Skeletal muscle cell (primary cell): ENCODE results near the gene CLCNKB.
"Not testable (repeated sequence)": the region's sequence is repeated elsewhere in the genome, so short reads cannot be mapped to it uniquely, and the experiment has no call there.

Source experiments
- DNase-seq: peaks from one replicate; pipeline ENCODE4 v3.0.0-alpha.2; 2010; ENCODE audit warnings: low read depth
- H3K4me3 ChIP-seq: 2 replicates; pipeline ENCODE4 v1.5.1; 2011; ENCODE audit warnings: low read depth, mild to moderate bottlenecking, control low read depth, low read length, moderate library complexity

The CLCNKB gene

GRCh38 chr1:16054598-16055540 lies 11.3 kb downstream of the CLCNKB start:
- DNase-seq = no peak
- no peak overlapping the region for H3K4me3 ChIP-seq

- no peak for DNase-seq
- H3K4me3 ChIP-seq = no peak overlapping the region
Measured at GRCh38 chr1:16055613-16056520, 12.3 kb downstream of the CLCNKB start.

- not testable (repeated sequence) for H3K4me3 ChIP-seq, DNase-seq
Measured at GRCh38 chr1:16056521-16056912, 12.9 kb downstream of the CLCNKB start.

GRCh38 chr1:16057314-16057915 lies 13.8 kb downstream of the CLCNKB start:
- not testable (repeated sequence) for DNase-seq, H3K4me3 ChIP-seq

- DNase-seq, H3K4me3 ChIP-seq: not testable (repeated sequence)
Measured at GRCh38 chr1:16058394-16059120, 15.0 kb downstream of the CLCNKB start.

- no peak for DNase-seq
- H3K4me3 ChIP-seq = no peak overlapping the region
Measured at GRCh38 chr1:16061266-16061665, 17.7 kb downstream of the CLCNKB start.

GRCh38 chr1:16061989-16062686 lies 18.6 kb downstream of the CLCNKB start:
- H3K4me3 ChIP-seq, DNase-seq: not testable (repeated sequence)

- not testable (repeated sequence) for DNase-seq, H3K4me3 ChIP-seq
Measured at GRCh38 chr1:16062687-16063075, 19.1 kb downstream of the CLCNKB start.

GRCh38 chr1:16063226-16063829 lies 19.7 kb downstream of the CLCNKB start:
- no peak overlapping the region for H3K4me3 ChIP-seq

GRCh38 chr1:16063921-16064320 lies 20.3 kb downstream of the CLCNKB start:
- no peak overlapping the region for H3K4me3 ChIP-seq
- DNase-seq = no peak

More at GRCh38 chr1:16063226-16063829, 19.7 kb downstream of the CLCNKB start:
- no peak for DNase-seq

GRCh38 chr1:16064536-16065268 lies 21.1 kb downstream of the CLCNKB start:
- no peak for DNase-seq

GRCh38 chr1:16065269-16065576 lies 21.6 kb downstream of the CLCNKB start:
- no peak overlapping the region for H3K4me3 ChIP-seq
- no peak for DNase-seq

More at GRCh38 chr1:16064536-16065268, 21.1 kb downstream of the CLCNKB start:
- no peak overlapping the region for H3K4me3 ChIP-seq

- no peak for DNase-seq
- H3K4me3 ChIP-seq = no peak overlapping the region
Measured at GRCh38 chr1:16066245-16066644, 22.7 kb downstream of the CLCNKB start.

- no peak overlapping the region for H3K4me3 ChIP-seq
- no peak for DNase-seq
Measured at GRCh38 chr1:16067127-16067768, 23.7 kb downstream of the CLCNKB start.

GRCh38 chr1:16067933-16068332 lies 24.4 kb downstream of the CLCNKB start:
- no peak overlapping the region for H3K4me3 ChIP-seq
- no peak for DNase-seq

- no peak for DNase-seq
- H3K4me3 ChIP-seq = no peak overlapping the region
Measured at GRCh38 chr1:16068356-16069270, 25.0 kb downstream of the CLCNKB start.
